ENCODE measurements around the gene CHST11.

DNA sequence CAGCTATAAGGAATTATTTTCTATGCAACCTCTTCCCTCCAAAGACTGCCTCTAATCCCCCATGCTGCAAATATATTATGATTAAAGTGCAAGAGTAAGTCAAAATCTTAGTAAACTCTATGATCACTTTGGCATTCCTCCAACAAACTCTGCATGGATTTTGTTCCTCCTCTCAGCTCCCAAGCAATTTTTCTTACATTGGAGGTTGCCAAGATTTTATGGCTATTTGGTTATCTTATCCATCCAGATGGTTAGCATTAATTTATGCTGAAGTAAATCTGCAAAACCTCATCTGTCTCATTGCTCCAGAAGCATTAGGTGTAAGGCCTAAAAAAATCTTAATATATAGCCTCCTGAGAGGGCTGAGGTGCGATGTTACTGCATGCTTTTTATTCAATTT, 228.1 kb downstream of the CHST11 start:
- TF ChIP-seq, protein P1, sequence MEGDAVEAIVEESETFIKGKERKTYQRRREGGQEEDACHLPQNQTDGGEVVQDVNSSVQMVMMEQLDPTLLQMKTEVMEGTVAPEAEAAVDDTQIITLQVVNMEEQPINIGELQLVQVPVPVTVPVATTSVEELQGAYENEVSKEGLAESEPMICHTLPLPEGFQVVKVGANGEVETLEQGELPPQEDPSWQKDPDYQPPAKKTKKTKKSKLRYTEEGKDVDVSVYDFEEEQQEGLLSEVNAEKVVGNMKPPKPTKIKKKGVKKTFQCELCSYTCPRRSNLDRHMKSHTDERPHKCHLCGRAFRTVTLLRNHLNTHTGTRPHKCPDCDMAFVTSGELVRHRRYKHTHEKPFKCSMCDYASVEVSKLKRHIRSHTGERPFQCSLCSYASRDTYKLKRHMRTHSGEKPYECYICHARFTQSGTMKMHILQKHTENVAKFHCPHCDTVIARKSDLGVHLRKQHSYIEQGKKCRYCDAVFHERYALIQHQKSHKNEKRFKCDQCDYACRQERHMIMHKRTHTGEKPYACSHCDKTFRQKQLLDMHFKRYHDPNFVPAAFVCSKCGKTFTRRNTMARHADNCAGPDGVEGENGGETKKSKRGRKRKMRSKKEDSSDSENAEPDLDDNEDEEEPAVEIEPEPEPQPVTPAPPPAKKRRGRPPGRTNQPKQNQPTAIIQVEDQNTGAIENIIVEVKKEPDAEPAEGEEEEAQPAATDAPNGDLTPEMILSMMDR (tag by site-specific recombination; IDR thresholded peaks at IDR 0.05) = no peak
- TF ChIP-seq, protein P2, sequence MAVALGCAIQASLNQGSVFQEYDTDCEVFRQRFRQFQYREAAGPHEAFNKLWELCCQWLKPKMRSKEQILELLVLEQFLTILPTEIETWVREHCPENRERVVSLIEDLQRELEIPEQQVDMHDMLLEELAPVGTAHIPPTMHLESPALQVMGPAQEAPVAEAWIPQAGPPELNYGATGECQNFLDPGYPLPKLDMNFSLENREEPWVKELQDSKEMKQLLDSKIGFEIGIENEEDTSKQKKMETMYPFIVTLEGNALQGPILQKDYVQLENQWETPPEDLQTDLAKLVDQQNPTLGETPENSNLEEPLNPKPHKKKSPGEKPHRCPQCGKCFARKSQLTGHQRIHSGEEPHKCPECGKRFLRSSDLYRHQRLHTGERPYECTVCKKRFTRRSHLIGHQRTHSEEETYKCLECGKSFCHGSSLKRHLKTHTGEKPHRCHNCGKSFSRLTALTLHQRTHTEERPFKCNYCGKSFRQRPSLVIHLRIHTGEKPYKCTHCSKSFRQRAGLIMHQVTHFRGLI (tag by site-specific recombination; IDR thresholded peaks at IDR 0.05) = no peak
- TF ChIP-seq ZNF19 (tag by site-specific recombination; IDR thresholded peaks at IDR 0.05; ENCODE audit: low read depth) (no peak), ZNF747 (tag by site-specific recombination; IDR thresholded peaks at IDR 0.05) (no peak), ZNF830 (tag by site-specific recombination; IDR thresholded peaks at IDR 0.05; ENCODE audit: low read depth) (no peak), ZNF561 (tag by site-specific recombination; IDR thresholded peaks at IDR 0.05; ENCODE audit: borderline replicate concordance) (no peak), ZFHX2 (tag by site-specific recombination; conservative IDR thresholded peaks at IDR 0.05) (no peak), ZXDB (tag by site-specific recombination; IDR thresholded peaks at IDR 0.05) (no peak), ZBTB1 (tag by site-specific recombination; IDR thresholded peaks at IDR 0.05) (no peak), ZNF549 (tag by site-specific recombination; IDR thresholded peaks at IDR 0.05) (no peak)
- TF ChIP-seq, protein P3, sequence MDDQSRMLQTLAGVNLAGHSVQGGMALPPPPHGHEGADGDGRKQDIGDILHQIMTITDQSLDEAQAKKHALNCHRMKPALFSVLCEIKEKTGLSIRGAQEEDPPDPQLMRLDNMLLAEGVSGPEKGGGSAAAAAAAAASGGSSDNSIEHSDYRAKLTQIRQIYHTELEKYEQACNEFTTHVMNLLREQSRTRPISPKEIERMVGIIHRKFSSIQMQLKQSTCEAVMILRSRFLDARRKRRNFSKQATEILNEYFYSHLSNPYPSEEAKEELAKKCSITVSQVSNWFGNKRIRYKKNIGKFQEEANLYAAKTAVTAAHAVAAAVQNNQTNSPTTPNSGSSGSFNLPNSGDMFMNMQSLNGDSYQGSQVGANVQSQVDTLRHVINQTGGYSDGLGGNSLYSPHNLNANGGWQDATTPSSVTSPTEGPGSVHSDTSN (CRISPR knock-in tag; IDR thresholded peaks at IDR 0.05) = no peak
- TF ChIP-seq, protein P4, sequence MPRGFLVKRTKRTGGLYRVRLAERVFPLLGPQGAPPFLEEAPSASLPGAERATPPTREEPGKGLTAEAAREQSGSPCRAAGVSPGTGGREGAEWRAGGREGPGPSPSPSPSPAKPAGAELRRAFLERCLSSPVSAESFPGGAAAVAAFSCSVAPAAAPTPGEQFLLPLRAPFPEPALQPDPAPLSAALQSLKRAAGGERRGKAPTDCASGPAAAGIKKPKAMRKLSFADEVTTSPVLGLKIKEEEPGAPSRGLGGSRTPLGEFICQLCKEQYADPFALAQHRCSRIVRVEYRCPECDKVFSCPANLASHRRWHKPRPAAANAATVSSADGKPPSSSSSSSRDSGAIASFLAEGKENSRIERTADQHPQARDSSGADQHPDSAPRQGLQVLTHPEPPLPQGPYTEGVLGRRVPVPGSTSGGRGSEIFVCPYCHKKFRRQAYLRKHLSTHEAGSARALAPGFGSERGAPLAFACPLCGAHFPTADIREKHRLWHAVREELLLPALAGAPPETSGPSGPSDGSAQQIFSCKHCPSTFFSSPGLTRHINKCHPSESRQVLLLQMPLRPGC (tag by site-specific recombination; IDR thresholded peaks at IDR 0.05) = no peak
- TF ChIP-seq, protein P5, sequence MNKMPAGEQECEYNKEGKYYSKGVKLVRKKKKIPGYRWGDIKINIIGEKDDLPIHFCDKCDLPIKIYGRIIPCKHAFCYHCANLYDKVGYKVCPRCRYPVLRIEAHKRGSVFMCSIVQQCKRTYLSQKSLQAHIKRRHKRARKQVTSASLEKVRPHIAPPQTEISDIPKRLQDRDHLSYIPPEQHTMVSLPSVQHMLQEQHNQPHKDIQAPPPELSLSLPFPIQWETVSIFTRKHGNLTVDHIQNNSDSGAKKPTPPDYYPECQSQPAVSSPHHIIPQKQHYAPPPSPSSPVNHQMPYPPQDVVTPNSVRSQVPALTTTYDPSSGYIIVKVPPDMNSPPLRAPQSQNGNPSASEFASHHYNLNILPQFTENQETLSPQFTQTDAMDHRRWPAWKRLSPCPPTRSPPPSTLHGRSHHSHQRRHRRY (tag by site-specific recombination; IDR thresholded peaks at IDR 0.05) = no peak

Measured in HEK293 (cell line).